ENCODE measurements around the gene SLC39A1. TPM values are rescaled to one million over a fixed set of nuclear protein-coding genes. Genes with fewer than 3 reads are reported as not detected.

Gene SLC39A1
- total RNA-seq, 4 donors from 2014 or later, result 81.0 to 157 (median 92.4) TPM

DNA sequence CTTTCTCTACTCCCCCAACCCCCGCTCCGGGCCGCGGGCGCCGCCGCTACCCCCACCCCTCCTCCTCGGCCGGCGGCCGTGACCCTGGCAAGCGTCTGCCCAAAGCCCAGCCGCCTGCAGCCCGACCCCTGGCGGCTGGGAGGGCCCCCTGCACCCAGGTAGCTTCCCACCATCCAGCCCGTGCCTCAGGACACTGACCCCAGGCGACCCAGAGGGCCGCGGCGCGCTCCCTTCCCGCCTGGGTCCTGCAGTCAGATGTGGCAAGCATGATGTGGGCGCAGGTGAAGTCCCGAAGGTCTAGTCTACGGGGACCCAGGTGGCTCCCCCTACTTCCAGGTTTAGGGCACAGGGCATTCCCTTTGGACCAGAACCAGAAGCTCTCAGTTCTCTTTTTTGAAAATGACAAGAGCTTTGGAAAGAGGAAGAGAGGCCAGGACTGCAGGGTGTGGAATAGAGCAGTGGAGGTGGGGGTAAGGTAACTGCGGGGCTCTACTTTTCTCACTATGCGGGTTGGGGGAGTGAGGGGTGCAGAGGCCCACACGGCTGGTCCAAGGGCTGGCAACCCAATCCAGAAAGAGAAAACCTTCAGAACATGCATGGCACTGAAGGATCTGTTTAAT is 16.6 kb downstream of the SLC39A1 start, which contains the start of gene DENND4B:
TSS of gene DENND4B (minus strand) at position 97 of the 620 bp plus-strand sequence. CDS start 2,344 bp downstream, outside the sequence.
- Histone ChIP-seq H3K4me1 (peaks cover 0 to 29% (median 14%) of the 10 kb centered on the region in 4 donors), H3K4me3 (peak within 1 kb of the TSS; percentile 65 to 94 (median 82)), H3K9me3 (no peaks in the 10 kb centered on the region), H3K27ac (peak within 1 kb of the TSS; percentile 91 to 99 (median 96)), H3K27me3 (no peaks in the 10 kb centered on the region), H3K36me3 (peaks cover 3 to 57% (median 20%) of the 10 kb centered on the region in 3 donors)
- peak; percentile 54 to 65 for DNase-seq (ENCODE audit: low spot score in 2 of 2)
- WGBS, 2 donors, result 18 to 26% methylated on average over 8 to 14 of the region's 28 CpGs
- TF ChIP-seq, protein P1, sequence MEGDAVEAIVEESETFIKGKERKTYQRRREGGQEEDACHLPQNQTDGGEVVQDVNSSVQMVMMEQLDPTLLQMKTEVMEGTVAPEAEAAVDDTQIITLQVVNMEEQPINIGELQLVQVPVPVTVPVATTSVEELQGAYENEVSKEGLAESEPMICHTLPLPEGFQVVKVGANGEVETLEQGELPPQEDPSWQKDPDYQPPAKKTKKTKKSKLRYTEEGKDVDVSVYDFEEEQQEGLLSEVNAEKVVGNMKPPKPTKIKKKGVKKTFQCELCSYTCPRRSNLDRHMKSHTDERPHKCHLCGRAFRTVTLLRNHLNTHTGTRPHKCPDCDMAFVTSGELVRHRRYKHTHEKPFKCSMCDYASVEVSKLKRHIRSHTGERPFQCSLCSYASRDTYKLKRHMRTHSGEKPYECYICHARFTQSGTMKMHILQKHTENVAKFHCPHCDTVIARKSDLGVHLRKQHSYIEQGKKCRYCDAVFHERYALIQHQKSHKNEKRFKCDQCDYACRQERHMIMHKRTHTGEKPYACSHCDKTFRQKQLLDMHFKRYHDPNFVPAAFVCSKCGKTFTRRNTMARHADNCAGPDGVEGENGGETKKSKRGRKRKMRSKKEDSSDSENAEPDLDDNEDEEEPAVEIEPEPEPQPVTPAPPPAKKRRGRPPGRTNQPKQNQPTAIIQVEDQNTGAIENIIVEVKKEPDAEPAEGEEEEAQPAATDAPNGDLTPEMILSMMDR (IDR thresholded peaks at IDR 0.05), result peak; percentile 93 to 99 (median 99)
- TF ChIP-seq EP300 (IDR thresholded peaks at IDR 0.05) (peak in 1 of 2 donors; percentile 52), POLR2A (IDR thresholded peaks at IDR 0.05) (no peak)

DNA sequence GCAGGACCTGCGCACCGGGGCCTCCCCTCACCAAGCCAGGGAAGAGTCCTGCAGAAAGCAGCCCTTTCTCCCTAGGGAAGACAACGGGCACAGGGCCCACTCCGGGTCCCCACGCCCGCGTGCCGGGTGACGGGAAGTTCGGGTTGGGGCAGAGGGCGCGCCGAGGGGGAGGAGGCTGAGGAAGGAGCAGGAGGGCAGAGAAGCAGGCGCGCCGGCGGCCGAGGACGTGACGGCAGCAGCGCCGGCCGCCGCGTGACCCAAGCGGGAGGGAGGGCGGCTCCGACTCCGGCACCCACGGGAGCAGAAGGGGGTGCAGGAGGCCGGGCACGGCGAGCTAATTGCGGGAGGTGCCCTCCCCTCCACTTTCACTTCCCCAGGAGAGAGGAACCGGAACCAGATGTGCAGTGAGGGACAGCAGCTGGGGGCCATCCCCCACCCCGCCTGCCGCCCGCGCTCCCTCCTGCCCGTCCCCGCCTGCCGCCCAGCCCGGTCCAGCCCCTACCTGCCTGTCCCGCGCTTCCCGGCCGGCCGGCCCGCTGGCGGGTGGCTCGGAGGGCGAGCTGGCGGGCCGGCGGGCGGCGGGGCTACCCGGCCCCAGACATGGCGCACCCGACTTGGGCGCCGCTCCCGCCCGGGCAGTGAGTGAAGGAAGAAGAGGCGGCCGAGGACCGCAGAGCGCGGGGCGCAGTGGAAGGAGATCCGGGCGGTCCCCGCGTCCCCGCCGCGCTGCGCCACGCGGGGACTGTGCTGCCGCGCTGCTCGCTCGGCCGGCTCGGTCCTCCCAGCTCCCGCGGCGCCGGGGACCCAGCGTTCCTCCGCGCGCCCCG is 17.3 kb downstream of the SLC39A1 start:
- peak; percentile 72 to 78 for DNase-seq (ENCODE audit: low spot score in 2 of 2)
- peaks cover 3 to 57% (median 14%) of the 10 kb centered on the region in 3 donors for H3K36me3 ChIP-seq
- WGBS, 2 donors, result 0% methylated on average over 1 to 23 of the region's 95 CpGs

DNA sequence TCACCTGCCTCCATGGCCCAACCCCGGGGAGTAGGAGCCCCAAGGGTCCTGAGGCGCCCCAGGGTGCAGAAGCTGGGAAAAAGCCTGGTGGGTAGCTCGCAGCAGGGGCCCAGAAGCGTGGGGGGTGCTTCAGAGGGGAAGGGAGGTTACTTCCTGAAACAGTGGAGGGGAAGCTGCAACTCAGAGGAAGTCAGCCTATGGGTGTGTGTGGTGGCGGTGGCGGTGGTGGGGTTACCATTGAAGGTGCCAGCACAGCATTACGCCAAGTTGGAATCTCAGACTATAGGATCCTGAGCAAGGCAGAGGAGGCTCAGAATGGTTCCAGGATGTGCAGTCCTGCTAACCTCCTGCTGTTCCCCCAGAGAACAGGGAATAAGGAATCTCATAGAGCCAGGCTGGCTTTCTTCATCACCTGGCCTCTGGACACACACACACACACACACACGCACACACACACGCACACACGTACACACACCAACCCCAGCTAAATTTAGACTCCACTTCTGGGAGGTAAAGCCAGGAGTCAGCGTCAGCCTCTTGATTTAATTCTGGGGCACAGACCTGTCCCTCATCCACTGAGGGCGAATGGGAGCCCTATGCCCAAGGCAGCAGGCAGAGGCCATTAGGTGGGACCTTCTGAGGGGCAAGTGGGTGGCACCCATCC is 18.1 kb downstream of the SLC39A1 start:
- Histone ChIP-seq H3K4me3 (peak overlapping the region; percentile 65 to 94 (median 82)), H3K36me3 (peaks cover 3 to 57% (median 11%) of the 10 kb centered on the region in 3 donors), H3K27ac (peak overlapping the region; percentile 91 to 99 (median 96)), H3K4me1 (peaks cover 0 to 29% (median 14%) of the 10 kb centered on the region in 4 donors), H3K9me3 (no peaks in the 10 kb centered on the region), H3K27me3 (no peaks in the 10 kb centered on the region)
- TF ChIP-seq, protein P1 (IDR thresholded peaks at IDR 0.05), result no peak
- 28 to 48% methylated on average over 7 to 12 of the region's 12 CpGs for WGBS, 2 donors
- DNase-seq (ENCODE audit: low spot score in 2 of 2), result peak in 1 of 2 donors; percentile 48

More for the DNA sequence above, 17.3 kb downstream of the SLC39A1 start:
- Histone ChIP-seq H3K27me3 (no peaks in the 10 kb centered on the region), H3K27ac (peak overlapping the region; percentile 91 to 99 (median 96)), H3K9me3 (no peaks in the 10 kb centered on the region), H3K4me1 (peaks cover 0 to 29% (median 14%) of the 10 kb centered on the region in 4 donors), H3K4me3 (peak overlapping the region; percentile 65 to 94 (median 82))
- TF ChIP-seq EP300 (IDR thresholded peaks at IDR 0.05) (peak; percentile 73 to 94), POLR2A (IDR thresholded peaks at IDR 0.05) (peak in 1 of 2 donors; percentile 53)
- TF ChIP-seq, protein P1 (IDR thresholded peaks at IDR 0.05), result no peak

DNA sequence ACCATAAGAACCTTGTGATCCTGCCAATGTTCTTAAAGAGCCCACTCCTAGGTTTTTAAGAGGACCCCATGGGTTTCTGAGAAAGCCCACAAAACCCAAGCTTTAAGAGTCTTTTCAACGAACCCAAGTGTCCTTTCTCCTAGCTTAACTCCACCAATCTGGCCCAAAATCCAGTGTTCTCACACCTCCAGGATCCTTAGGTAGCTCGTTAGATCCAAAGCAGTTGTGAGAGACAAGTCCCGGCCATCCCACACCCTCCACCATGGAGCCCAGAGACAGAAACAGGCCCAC is 18.6 kb downstream of the SLC39A1 start:
- TF ChIP-seq EP300 (IDR thresholded peaks at IDR 0.05), result no peak
- no peak for TF ChIP-seq POLR2A (IDR thresholded peaks at IDR 0.05)
- TF ChIP-seq, protein P1 (IDR thresholded peaks at IDR 0.05), result no peak
- peaks cover 3 to 57% (median 7%) of the 10 kb centered on the region in 3 donors for H3K36me3 ChIP-seq
- H3K9me3 ChIP-seq, result no peaks in the 10 kb centered on the region
- no peak for DNase-seq (ENCODE audit: low spot score in 2 of 2)
- peak overlapping the region; percentile 91 to 99 (median 96) for H3K27ac ChIP-seq
- H3K27me3 ChIP-seq, result no peaks in the 10 kb centered on the region
- 70 to 80% methylated on average over 3 of the region's 3 CpGs for WGBS, 2 donors
- H3K4me3 ChIP-seq, result peak overlapping the region in 3 of 4 donors; percentile 65 to 94 (median 73)
- peaks cover 0 to 29% (median 14%) of the 10 kb centered on the region in 4 donors for H3K4me1 ChIP-seq

Measured in tibial nerve (tissue), 4 donors.